NCI-H2081 treated with DMSO at 0.1 percent for 48 hours (cell line): ENCODE results near the gene ALB.

Source experiments
- DNase-seq: peaks from one replicate; lab custom pipeline; 2025; lab: John Stamatoyannopoulos, UW

The ALB gene

GRCh38 chr4:73431813-73432168, 27.7 kb downstream of the ALB start:
- DNase-seq, result no peak

GRCh38 chr4:73432169-73433000, 28.3 kb downstream of the ALB start:
- no peak for DNase-seq

GRCh38 chr4:73433140-73433539, 29.1 kb downstream of the ALB start:
- no peak for DNase-seq

GRCh38 chr4:73434311-73434710, 30.2 kb downstream of the ALB start:
- no peak for DNase-seq

GRCh38 chr4:73435984-73436383, 31.9 kb downstream of the ALB start, which contains the start of gene AFP:
Gene AFP, plus strand, starts transcription at chr4:73436221. Its CDS starts 42 bp downstream, at chr4:73436263.
- no peak for DNase-seq

- no peak for DNase-seq
Measured at GRCh38 chr4:73436674-73437557, 32.8 kb downstream of the ALB start.

- no peak for DNase-seq
Measured at GRCh38 chr4:73437558-73437956, 33.5 kb downstream of the ALB start.

- DNase-seq, result no peak
Measured at GRCh38 chr4:73438048-73438447, 34.0 kb downstream of the ALB start.

GRCh38 chr4:73438582-73439215, 34.6 kb downstream of the ALB start:
- no peak for DNase-seq

GRCh38 chr4:73439445-73439844, 35.4 kb downstream of the ALB start:
- DNase-seq, result no peak

GRCh38 chr4:73439991-73440390, 35.9 kb downstream of the ALB start:
- no peak for DNase-seq

GRCh38 chr4:73440653-73441052, 36.6 kb downstream of the ALB start:
- no peak for DNase-seq

- DNase-seq, result no peak
Measured at GRCh38 chr4:73442275-73442674, 38.2 kb downstream of the ALB start.

GRCh38 chr4:73443224-73443623, 39.1 kb downstream of the ALB start:
- no peak for DNase-seq

GRCh38 chr4:73445383-73446335, 41.6 kb downstream of the ALB start:
- DNase-seq, result no peak

- no peak for DNase-seq
Measured at GRCh38 chr4:73446336-73446938, 42.4 kb downstream of the ALB start.

- no peak for DNase-seq
Measured at GRCh38 chr4:73447671-73448070, 43.6 kb downstream of the ALB start.

GRCh38 chr4:73448448-73449203, 44.5 kb downstream of the ALB start:
- no peak for DNase-seq

GRCh38 chr4:73450398-73451004, 46.4 kb downstream of the ALB start:
- peak; percentile 56 for DNase-seq

- DNase-seq, result peak; percentile 77
Measured at GRCh38 chr4:73451404-73451803, 47.3 kb downstream of the ALB start.
